ENCODE results near the gene INVS.
"Not testable (repeated sequence)": the region's sequence is repeated elsewhere in the genome, so short reads cannot be mapped to it uniquely, and the experiment has no call there.

- not testable (repeated sequence) for TF ChIP-seq CTCF (IDR thresholded peaks at IDR 0.05; ENCODE audit: low read depth, low read length, missing input control); TAF1 (conservative IDR thresholded peaks at IDR 0.05); SP1 (IDR thresholded peaks at IDR 0.05); YY1 (IDR thresholded peaks at IDR 0.05); MAX (IDR thresholded peaks at IDR 0.05); GABPA (IDR thresholded peaks at IDR 0.05 in 1 of 2, conservative IDR thresholded peaks at IDR 0.05 in 1 of 2); JUND (IDR thresholded peaks at IDR 0.05); RAD21 (IDR thresholded peaks at IDR 0.05)
- TF ChIP-seq, protein P1, sequence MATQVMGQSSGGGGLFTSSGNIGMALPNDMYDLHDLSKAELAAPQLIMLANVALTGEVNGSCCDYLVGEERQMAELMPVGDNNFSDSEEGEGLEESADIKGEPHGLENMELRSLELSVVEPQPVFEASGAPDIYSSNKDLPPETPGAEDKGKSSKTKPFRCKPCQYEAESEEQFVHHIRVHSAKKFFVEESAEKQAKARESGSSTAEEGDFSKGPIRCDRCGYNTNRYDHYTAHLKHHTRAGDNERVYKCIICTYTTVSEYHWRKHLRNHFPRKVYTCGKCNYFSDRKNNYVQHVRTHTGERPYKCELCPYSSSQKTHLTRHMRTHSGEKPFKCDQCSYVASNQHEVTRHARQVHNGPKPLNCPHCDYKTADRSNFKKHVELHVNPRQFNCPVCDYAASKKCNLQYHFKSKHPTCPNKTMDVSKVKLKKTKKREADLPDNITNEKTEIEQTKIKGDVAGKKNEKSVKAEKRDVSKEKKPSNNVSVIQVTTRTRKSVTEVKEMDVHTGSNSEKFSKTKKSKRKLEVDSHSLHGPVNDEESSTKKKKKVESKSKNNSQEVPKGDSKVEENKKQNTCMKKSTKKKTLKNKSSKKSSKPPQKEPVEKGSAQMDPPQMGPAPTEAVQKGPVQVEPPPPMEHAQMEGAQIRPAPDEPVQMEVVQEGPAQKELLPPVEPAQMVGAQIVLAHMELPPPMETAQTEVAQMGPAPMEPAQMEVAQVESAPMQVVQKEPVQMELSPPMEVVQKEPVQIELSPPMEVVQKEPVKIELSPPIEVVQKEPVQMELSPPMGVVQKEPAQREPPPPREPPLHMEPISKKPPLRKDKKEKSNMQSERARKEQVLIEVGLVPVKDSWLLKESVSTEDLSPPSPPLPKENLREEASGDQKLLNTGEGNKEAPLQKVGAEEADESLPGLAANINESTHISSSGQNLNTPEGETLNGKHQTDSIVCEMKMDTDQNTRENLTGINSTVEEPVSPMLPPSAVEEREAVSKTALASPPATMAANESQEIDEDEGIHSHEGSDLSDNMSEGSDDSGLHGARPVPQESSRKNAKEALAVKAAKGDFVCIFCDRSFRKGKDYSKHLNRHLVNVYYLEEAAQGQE (IDR thresholded peaks at IDR 0.05) = not testable (repeated sequence)
Measured at GRCh38 chr9:100145167-100145934, 46.3 kb downstream of the INVS start.

Measured in liver (tissue), 3 donors.